Muscle of back (tissue), 11 donors: ENCODE results near the gene BLM. TPM values are rescaled to one million over a fixed set of nuclear protein-coding genes. Genes with fewer than 3 reads are reported as not detected.
A peak's percentile ranks its signal among the peaks of the same experiment; 100 is the strongest.
"Not testable (repeated sequence)": the region's sequence is repeated elsewhere in the genome, so short reads cannot be mapped to it uniquely, and the experiment has no call there.

Source experiments
- DNase-seq, 3 donors: peaks; one replicate each; pipeline versions ENCODE4 v3.0.0 to v3.0.0-alpha.2; 2013
- polyA plus RNA-seq, 10 donors: library from polyadenylated mRNA; unstranded; fragments of 120-200 nt; gene quantifications; one replicate each; pipeline ENCODE4 v1.2.1, GENCODE V29; 2013; ENCODE audit not compliant: insufficient read length in 10 of 10

The BLM gene
- polyA plus RNA-seq, 10 donors = 2.9 to 9.5 (median 5.6) TPM

DNA sequence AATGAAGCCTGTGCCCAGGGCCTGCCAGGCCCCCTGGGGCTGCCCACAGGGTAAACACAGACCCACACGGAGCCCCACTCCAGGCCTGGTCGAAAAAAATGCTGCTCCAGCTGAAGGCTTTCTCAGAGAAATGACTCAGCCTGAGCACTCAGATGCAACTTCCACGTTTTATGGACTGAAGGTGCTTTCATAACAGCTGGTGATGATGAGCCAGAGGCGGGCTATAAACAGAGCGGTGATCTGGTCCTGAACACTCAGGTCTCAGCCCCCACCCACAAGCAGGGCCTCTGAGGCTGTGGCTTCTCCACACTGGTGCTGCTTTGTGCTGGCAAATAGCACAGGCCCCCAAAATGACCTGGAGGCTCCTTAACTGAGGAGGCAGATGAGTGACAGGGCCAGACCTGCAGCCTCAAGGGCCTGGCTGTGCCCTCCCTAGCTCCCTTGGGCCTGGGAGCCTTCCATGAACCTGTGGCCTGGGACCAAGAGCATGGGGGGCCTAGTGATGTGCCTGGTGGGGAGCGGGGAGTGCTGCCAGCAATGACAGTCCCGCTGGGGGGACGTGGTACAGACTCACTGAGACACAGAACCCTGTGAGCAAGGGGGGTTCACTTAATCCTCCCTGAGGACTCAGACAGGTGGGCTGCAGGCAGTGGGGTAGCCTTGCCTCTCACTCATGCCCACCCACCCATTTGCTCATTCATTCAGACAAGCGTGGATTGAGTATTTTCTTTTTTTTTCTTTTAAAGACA is 128.2 kb downstream of the BLM start:
- DNase-seq = peak in 1 of 3 donors; percentile 33

DNA sequence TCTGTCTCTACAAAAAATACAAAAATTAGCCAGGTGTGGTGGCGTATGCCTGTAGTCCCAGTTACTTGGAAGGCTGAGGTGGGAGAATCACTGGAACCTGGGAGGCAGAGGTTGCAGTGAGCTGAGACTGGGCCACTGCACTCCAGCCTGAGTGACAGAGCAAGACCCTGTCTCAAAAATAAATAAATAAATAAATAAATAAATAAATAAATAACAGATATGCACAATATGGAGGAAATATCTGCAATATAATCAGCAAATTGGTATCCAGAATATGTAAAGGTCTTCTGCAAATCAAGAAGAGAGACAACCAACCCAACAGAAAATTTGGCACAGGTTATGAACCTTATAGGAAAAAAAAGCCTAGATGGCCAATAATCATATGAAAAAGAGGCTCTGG is 132.3 kb downstream of the BLM start:
- DNase-seq = not testable (repeated sequence)

DNA sequence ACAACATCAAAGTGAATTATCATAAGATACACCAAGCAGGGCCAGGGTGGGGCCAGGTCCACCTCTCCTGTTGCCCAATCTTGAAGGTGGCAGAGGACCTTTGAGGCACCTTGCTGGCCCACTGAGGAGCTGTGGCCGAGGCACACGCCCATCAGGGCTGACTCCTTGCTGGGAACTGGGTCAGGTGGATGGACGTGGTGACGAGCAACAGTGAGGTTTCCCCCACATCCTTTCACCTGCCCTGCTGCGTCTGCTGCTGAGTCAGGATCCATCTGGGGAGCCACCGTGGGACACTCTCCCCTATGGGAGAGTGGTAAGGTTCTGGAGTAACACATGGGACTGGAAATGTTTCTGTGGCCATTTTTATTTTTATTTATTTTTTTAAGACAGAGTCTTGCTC is 134.0 kb downstream of the BLM start:
- DNase-seq = no peak

DNA sequence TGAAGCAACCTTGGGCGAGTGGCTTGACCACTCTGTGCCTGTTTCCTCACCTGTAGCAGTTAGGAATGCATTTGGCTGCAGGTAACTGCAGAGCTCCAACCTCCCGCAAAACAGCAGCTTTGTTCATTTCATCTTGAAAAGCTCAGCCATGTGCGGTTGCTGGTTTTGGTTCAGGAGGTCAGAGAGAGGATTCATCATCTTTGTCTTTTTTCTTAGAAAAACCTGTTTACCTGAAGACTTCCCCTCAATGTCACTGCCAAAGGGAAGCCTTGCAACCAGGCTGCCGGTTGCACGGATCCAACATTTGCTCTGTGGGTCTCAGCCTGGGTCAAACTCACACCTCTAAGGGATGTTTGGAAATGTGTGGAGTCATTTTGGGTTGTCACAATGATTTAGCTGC is 134.8 kb downstream of the BLM start:
- DNase-seq = no peak

DNA sequence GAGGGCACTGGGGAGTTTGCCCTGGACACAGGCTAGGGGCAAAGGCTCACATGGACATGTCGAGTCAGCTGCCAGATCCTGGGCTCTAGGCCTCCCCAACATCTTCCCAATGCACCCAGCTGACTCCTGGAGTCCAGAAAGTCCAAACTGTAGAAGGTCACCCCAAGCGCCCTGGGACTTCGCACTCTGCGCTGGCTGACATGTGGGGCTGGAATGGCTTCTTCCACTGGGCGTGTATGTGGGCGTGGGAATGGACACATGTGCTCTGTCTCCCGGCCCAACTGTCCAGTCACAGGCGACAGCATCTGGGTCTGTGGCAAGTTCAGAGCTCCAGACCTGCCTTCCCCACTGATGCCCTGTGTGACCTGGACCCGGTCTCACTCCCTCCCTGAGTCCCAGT is 138.0 kb downstream of the BLM start:
- no peak for DNase-seq

DNA sequence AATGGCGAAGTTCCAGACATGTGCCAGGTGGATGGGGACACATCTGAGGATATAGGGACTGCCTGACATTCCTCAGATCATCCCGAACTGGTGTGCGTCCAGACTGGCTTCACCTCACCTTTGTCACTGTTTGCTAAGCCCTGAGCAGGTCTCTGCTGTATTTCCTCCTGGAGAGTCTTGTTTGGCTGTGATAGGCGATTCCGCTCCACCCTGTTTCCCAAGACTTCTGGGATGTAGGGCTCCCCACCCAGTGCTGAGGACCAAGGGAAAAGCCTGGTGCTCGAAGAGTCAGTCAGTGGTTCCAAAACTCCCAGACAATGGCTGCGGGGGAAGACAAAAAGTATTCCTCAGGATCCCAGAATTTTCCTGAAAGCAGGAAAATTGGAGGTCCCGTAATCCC is 140.2 kb downstream of the BLM start:
- no peak for DNase-seq

DNA sequence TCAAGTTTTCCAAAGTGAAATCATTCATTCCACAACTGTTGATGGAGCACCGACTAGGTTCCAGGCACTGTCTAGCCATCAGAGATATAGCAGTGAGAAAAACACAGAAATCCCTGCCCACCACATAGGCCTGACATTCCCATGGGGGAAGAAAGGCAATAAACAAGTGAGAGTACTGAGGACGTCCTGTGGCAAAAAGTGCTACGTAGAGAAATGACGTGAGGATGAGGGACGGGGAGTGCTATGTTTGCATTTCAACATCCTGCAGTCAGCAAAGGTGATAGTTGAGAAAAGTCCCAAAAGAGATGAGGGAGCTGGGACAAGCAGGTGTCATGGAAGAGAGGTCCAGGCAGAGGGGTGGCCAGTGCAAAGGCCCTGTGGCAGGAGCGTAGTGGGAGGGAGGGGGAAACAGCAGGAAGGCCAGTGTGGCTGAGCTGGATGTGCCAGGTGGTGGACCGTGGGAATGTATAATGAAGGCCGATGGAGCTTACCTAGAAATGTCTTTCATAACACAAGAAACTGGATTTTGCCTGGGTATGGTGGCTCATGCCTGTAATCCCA is 140.8 kb downstream of the BLM start:
- no peak for DNase-seq

DNA sequence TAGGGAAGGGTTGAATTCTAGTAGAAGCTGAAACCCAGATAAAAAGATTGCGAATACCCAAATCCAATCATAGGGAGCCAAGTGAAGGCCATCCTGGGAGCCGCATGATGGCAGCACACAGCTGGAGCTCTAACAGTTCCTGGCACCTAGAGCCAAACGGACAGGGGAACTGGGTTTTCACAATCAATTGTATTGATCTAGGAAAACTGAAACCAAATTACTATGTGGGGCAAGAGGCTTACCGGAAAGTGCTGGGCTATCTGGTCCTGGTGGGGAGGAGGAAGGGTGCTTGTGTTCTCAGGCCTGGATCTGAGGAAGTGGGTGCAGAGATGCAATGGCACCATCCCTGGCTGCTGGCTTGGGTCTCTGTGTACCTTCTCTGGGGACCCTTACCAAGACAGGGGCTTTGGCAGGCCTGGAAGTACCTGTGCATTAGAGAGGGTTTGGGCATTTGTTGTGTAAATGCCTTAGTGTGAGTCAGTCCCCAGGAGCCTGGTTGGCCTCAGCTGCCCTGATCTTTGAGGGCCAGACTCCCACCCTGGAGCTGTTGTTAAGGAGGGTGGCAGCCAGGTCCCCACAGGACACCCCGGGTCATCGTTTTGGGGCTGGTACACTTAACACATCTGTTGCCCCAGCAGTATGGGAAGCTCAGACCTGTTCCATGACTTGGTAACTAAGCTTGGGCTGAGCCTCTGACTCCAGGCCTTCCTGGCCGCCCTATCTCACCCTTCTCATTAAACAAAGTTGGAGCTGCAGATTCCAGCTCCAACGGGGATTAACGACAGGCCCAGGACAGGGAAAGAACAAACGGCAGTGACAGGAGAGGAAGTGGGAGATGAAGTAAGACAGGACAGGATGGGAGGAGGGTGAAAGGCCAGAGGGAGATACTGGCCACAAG is 142.3 kb downstream of the BLM start:
- no peak for DNase-seq

DNA sequence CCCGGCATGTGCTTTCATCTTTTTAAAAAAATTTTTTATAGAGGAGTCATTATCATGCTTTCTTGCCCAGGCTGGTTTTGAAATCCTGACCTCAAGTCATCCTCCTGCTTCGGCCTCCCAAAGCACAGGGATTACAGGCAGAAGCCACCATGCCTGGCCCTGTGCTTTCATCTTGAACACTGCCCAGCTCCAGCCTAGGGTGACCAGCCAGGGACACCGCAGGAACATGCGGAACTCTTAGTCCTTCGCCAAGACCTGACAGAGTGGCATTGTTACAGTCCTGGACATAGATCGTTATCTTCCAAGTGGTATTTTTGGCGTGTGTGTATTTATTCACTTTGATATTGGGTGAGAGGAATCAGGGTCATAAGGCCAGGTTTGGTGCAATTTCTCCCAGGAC is 143.3 kb downstream of the BLM start:
- no peak for DNase-seq

DNA sequence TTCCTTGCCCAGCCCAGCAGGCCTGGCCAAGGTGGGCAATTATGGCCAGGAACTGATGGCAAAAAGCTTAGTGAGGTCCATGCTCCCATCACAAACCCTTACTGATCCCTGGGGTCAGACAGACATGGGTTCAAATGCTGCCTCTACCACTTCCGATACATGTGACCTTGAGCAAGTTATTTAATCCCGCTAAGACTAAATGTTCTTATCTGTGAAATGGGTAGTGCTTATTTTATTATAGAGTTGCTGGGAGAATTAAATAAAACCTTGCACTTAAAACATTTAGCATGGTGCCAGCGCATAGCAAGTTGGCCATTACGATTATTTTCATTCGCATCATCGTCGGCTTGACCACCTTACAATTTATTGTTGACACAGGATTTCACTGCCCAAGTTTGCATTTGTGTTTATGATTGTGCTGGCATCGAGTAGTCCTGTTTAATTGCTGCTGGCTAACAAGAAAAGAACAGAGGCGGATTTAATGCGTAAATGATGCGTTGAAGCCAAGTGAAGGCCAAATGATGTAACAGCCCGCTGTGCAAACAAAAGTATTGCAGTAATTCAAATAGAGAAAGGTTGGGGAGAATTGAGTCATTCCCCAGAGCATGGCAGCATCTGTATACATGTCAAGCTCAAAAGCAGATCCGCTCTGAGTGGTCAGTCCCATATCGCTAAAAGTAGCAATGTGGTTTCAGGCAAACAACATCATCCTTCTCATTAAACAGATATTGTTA is 144.0 kb downstream of the BLM start:
- DNase-seq = no peak

DNA sequence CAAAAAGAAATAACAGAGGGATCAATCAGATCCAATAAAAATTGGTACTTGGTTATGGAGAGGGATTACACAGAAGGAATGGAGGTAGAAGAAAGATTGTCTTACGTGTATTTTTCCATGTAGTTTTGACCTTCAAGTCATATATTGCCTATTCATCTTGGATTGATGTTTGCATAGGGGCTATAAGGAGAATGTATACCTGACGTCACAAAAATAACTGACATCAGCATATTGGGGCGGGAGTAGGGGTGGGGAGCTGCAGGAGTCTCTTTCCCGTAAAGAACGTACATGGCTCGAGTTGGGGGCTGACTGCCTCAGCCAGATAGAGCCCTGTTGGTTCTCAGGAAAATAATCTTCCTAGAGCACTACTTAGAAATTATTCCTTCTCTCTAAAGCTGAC is 145.3 kb downstream of the BLM start:
- DNase-seq = no peak

DNA sequence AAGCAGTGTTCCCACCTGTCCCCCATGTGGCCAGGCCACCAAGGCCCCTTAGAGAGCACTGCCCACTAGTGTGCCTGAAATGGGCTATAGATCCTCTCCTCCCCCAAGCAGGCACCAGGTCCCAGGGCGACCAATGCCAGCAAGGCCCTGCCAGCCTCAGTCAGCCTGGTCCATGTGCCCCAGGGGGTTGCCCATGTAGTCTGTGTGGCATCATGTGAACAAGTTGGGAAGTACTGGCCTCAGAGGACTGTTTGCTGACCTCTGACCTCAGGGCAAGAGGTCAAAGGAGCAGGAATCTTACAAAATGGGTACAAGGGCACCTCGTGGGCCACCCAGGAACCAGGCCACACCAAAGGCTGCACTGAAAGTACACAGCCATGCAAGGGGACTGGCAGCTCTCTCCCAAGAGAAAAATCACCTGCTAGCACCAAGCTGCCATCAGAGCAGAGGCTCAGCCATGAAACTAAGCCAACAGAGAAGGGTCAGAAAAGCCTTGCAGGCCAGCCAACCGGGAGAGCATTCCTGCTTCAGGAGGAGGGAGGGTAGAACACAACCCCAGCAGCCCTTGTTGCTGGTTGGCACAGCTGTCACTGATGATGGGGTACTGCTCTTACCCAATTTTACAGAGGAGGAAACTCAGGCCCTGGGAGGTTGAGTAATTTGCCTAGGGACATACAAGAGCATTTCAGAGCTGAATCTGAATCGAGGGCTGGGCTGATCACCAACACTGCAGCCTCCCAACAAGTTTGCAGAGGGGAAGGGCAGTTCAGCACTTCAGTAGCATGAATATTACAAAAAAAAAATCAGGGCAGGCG is 146.0 kb downstream of the BLM start:
- DNase-seq = no peak

DNA sequence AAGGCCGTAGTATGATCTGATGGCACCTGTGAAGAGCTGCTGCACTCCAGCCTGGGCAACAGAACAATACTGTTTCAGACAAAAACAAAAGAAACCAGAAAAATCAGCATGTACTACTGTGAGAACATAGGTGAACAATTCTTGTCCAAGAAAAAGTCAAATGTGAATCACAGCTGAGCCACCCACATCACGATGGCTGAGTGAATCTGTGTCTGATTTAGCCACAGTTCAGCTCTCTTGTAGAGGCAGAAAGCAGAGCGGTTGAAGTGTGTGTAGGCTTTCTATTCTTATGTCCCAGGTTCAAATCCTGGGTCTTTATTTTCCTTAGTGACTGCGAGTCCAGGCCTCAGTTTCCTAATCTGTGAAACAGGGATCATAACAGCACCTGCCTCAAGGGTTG is 146.8 kb downstream of the BLM start:
- DNase-seq = no peak

DNA sequence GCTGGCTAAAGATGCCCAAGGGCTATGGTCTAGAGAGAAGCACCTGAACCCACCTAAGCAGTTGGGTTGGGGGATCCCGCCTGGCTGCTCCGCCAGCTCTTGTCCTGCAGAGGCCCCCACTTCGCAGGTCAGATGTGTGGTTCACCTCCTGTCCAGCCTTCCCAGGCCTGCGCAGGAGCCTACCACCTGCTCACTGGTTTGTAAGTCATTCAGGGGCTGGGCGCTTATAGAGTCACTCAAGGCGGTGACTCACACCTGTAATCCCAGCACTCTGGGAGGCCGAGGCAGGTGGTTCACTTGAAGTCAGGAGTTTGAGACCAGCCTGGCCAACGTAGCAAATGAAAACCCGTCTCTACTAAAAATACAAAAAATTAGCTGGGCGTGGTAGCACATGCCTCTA is 147.4 kb downstream of the BLM start:
- no peak for DNase-seq

DNA sequence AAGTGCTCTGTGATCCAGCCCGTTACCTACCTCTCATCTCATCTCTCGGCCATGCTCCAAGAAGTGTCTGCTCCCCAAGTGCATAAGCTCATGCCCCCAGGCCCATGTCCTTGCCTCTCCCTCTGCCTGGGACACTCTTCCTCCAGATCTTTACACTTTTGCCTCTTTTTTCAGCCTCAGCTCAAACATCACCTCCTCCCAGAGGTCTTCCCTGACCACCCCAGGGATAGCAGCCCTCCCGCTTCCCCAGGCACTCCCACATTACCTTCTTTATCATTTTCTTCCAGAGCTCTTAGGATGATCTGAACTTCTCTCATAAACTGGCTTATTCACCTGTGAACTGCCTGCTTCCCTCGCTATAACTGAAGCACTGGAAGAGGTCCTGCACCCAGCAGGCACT is 148.6 kb downstream of the BLM start:
- no peak for DNase-seq

Other genes with a start within 250 kb of the BLM start
- 10 to 100 TPM; 23.4 to 34.4 (median 25.7) TPM for gene CRTC3, start 187.4 kb upstream of the BLM start, polyA plus RNA-seq
- gene FURIN, start 151.2 kb downstream of the BLM start, polyA plus RNA-seq = 10 to 100 TPM; 20.1 to 35.7 (median 28.3) TPM
- 10 to 100 TPM; 10.0 to 15.9 (median 11.4) TPM for gene FES, start 167.2 kb downstream of the BLM start, polyA plus RNA-seq
- gene MAN2A2, start 186.0 kb downstream of the BLM start, polyA plus RNA-seq = 10 to 100 TPM; 21.2 to 44.6 (median 33.3) TPM
- gene HDDC3, start 215.2 kb downstream of the BLM start, polyA plus RNA-seq = 10 to 100 TPM in 4 of 10 donors, 1 to 10 TPM in 6; 8.2 to 13.7 (median 9.9) TPM
- gene UNC45A, start 217.9 kb downstream of the BLM start, polyA plus RNA-seq = 10 to 100 TPM; 22.6 to 35.7 (median 27.0) TPM
- 10 to 100 TPM in 9 of 10 donors, 1 to 10 TPM in 1; 9.8 to 18.6 (median 12.2) TPM for gene RCCD1, start 237.5 kb downstream of the BLM start, polyA plus RNA-seq